WTC11 (cell line): ENCODE measurements around the gene ATP11A.

Experiments
- TCF7 ChIP-seq: sonication (generic); formaldehyde crosslinking; IDR thresholded peaks from 2 replicates; pipeline ENCODE4 v1.8.0; 2022; ENCODE audit warnings: mild to moderate bottlenecking, low read depth, missing genetic modification reagents, moderate library complexity
- TF ChIP-seq, protein P1 (sequence below): sonication (generic); formaldehyde crosslinking; IDR thresholded peaks from 2 replicates; pipeline ENCODE4 v1.8.0; 2022; ENCODE audit warnings: mild to moderate bottlenecking, missing genetic modification reagents
- TF ChIP-seq, protein P2 (sequence below): sonication (generic); formaldehyde crosslinking; IDR thresholded peaks from 2 replicates; pipeline ENCODE4 v1.8.0; 2022; ENCODE audit warnings: mild to moderate bottlenecking, missing genetic modification reagents
- TF ChIP-seq, protein P3 (sequence below): sonication (generic); formaldehyde crosslinking; IDR thresholded peaks from 2 replicates; pipeline ENCODE4 v1.8.1; 2023; ENCODE audit warnings: mild to moderate bottlenecking, missing genetic modification reagents

DNA sequence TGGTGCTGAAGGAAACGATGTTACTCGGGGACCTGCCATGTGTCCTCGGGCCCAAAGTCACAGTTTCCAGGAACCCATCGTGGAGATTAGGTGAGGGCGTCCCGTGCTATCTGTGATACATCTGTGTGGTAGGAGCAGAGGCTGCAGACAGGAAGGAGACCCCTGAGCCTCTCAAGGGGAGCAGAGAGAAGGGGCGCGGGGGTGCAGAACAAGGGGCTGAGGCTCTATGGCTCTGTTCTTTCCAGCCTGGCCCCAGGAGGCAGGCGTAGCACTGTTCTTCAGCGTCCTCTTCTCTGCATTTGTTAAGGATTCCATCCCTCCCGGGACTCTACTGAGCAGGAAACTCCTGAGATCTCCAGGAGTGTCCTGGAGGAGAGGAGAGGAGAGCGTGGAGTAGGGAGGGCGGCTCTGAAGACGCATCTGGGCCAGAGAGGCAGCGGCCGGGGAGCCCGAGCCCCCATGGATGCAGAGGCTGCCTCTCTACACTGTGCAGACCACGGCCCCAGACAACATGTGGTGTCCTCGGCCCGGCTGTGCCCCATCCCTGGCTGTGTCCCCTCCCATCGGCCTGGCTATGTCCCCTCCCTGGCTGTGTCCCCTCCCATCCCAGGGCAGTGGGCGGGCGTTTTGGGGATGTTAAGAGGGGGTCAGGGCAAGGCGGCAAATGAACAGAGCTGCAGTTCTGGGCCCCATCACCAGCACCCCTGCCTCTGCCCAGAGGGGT is 118.0 kb downstream of the ATP11A start:
- TF ChIP-seq, protein P1, sequence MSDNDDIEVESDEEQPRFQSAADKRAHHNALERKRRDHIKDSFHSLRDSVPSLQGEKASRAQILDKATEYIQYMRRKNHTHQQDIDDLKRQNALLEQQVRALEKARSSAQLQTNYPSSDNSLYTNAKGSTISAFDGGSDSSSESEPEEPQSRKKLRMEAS = no peak
- TF ChIP-seq, protein P2, sequence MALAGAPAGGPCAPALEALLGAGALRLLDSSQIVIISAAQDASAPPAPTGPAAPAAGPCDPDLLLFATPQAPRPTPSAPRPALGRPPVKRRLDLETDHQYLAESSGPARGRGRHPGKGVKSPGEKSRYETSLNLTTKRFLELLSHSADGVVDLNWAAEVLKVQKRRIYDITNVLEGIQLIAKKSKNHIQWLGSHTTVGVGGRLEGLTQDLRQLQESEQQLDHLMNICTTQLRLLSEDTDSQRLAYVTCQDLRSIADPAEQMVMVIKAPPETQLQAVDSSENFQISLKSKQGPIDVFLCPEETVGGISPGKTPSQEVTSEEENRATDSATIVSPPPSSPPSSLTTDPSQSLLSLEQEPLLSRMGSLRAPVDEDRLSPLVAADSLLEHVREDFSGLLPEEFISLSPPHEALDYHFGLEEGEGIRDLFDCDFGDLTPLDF = no peak
- TF ChIP-seq, protein P3, sequence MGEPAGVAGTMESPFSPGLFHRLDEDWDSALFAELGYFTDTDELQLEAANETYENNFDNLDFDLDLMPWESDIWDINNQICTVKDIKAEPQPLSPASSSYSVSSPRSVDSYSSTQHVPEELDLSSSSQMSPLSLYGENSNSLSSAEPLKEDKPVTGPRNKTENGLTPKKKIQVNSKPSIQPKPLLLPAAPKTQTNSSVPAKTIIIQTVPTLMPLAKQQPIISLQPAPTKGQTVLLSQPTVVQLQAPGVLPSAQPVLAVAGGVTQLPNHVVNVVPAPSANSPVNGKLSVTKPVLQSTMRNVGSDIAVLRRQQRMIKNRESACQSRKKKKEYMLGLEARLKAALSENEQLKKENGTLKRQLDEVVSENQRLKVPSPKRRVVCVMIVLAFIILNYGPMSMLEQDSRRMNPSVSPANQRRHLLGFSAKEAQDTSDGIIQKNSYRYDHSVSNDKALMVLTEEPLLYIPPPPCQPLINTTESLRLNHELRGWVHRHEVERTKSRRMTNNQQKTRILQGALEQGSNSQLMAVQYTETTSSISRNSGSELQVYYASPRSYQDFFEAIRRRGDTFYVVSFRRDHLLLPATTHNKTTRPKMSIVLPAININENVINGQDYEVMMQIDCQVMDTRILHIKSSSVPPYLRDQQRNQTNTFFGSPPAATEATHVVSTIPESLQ (CRISPR knock-in tag) = no peak
- TF ChIP-seq TCF7 = no peak
